HepG2 (cell line): Measurements from ENCODE around the gene ARHGEF40.

Experiments used
- CEBPB ChIP-seq: IDR thresholded peaks from 2 replicates; pipeline ENCODE4 v1.6.1; 2011; ENCODE audit warnings: low read depth, low read length, improper control_type of control experiment, borderline replicate concordance
- CREB1 ChIP-seq, 2 experiments: fragments of 450-650 bp in 1 of 2; IDR thresholded peaks; 2 replicates each; pipeline ENCODE4 v1.6.1; 2016 to 2017; ENCODE audit warnings: control low read depth in 1 of 2, mild to moderate bottlenecking in 1 of 2, missing compliant biosample characterization in 1 of 2, missing genetic modification characterization in 1 of 2
- NFYB ChIP-seq: sonication (generic); formaldehyde crosslinking; IDR thresholded peaks from 2 replicates; pipeline ENCODE4 v1.4.0; 2020; ENCODE audit warnings: missing genetic modification reagents
- TRIM24 ChIP-seq: sonication (generic); formaldehyde crosslinking; IDR thresholded peaks from 2 replicates; pipeline ENCODE4 v1.8.0; 2022; ENCODE audit warnings: mild to moderate bottlenecking, missing genetic modification reagents
- ZNF251 ChIP-seq: sonication (generic); formaldehyde crosslinking; IDR thresholded peaks from 2 replicates; pipeline ENCODE4 v1.9.0; 2021; ENCODE audit warnings: mild to moderate bottlenecking, missing genetic modification reagents
- TF ChIP-seq, protein P1 (sequence below): sonication (generic); formaldehyde crosslinking; IDR thresholded peaks from 2 replicates; pipeline ENCODE4 v1.4.0; 2020; ENCODE audit warnings: mild to moderate bottlenecking, missing genetic modification reagents
- TF ChIP-seq, protein P2 (sequence below): sonication (generic); formaldehyde crosslinking; IDR thresholded peaks from 2 replicates; pipeline ENCODE4 v1.5.1; 2020; ENCODE audit warnings: missing genetic modification reagents, mild to moderate bottlenecking, borderline replicate concordance
- TF ChIP-seq, protein P3 (sequence below): sonication (generic); formaldehyde crosslinking; IDR thresholded peaks from 2 replicates; pipeline ENCODE4 v1.5.0; 2020; ENCODE audit warnings: mild to moderate bottlenecking, missing genetic modification reagents, moderate library complexity

DNA sequence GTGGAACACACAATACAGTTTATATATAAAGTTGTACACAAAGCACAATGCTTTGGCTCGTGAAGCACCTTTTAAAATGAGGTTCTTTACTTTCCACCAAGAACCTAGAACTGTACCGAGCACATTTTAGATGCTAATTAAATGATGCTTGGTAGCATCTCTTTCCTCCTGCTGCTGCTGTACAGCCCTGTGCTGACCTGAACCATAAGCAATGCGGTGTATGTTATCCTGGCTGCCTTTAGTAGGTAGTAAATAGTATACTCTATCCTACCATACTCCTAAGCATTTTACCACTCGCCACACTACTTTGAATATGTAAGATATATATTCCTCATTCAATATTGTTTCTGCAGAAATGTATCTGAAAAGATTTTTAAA, 15.3 kb upstream of the ARHGEF40 start:
- TF ChIP-seq, protein P1, sequence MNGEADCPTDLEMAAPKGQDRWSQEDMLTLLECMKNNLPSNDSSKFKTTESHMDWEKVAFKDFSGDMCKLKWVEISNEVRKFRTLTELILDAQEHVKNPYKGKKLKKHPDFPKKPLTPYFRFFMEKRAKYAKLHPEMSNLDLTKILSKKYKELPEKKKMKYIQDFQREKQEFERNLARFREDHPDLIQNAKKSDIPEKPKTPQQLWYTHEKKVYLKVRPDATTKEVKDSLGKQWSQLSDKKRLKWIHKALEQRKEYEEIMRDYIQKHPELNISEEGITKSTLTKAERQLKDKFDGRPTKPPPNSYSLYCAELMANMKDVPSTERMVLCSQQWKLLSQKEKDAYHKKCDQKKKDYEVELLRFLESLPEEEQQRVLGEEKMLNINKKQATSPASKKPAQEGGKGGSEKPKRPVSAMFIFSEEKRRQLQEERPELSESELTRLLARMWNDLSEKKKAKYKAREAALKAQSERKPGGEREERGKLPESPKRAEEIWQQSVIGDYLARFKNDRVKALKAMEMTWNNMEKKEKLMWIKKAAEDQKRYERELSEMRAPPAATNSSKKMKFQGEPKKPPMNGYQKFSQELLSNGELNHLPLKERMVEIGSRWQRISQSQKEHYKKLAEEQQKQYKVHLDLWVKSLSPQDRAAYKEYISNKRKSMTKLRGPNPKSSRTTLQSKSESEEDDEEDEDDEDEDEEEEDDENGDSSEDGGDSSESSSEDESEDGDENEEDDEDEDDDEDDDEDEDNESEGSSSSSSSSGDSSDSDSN (CRISPR knock-in tag): no peak
- TF ChIP-seq NFYB (CRISPR knock-in tag): no peak
- TF ChIP-seq TRIM24: no peak
- TF ChIP-seq CEBPB: no peak
- TF ChIP-seq, protein P2, sequence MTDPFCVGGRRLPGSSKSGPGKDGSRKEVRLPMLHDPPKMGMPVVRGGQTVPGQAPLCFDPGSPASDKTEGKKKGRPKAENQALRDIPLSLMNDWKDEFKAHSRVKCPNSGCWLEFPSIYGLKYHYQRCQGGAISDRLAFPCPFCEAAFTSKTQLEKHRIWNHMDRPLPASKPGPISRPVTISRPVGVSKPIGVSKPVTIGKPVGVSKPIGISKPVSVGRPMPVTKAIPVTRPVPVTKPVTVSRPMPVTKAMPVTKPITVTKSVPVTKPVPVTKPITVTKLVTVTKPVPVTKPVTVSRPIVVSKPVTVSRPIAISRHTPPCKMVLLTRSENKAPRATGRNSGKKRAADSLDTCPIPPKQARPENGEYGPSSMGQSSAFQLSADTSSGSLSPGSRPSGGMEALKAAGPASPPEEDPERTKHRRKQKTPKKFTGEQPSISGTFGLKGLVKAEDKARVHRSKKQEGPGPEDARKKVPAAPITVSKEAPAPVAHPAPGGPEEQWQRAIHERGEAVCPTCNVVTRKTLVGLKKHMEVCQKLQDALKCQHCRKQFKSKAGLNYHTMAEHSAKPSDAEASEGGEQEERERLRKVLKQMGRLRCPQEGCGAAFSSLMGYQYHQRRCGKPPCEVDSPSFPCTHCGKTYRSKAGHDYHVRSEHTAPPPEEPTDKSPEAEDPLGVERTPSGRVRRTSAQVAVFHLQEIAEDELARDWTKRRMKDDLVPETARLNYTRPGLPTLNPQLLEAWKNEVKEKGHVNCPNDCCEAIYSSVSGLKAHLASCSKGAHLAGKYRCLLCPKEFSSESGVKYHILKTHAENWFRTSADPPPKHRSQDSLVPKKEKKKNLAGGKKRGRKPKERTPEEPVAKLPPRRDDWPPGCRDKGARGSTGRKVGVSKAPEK (CRISPR knock-in tag): no peak
- TF ChIP-seq CREB1 (IDR thresholded peaks at IDR 0.05): no peak
- TF ChIP-seq CREB1 (CRISPR knock-in tag; IDR thresholded peaks at IDR 0.05): no peak
- TF ChIP-seq, protein P3, sequence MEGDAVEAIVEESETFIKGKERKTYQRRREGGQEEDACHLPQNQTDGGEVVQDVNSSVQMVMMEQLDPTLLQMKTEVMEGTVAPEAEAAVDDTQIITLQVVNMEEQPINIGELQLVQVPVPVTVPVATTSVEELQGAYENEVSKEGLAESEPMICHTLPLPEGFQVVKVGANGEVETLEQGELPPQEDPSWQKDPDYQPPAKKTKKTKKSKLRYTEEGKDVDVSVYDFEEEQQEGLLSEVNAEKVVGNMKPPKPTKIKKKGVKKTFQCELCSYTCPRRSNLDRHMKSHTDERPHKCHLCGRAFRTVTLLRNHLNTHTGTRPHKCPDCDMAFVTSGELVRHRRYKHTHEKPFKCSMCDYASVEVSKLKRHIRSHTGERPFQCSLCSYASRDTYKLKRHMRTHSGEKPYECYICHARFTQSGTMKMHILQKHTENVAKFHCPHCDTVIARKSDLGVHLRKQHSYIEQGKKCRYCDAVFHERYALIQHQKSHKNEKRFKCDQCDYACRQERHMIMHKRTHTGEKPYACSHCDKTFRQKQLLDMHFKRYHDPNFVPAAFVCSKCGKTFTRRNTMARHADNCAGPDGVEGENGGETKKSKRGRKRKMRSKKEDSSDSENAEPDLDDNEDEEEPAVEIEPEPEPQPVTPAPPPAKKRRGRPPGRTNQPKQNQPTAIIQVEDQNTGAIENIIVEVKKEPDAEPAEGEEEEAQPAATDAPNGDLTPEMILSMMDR (CRISPR knock-in tag): no peak
- TF ChIP-seq ZNF251 (CRISPR knock-in tag): no peak
